RWPE2 (cell line): ENCODE data around the gene NLRC4.
"Not testable (repeated sequence)": the region's sequence is repeated elsewhere in the genome, so short reads cannot be mapped to it uniquely, and the experiment has no call there.

Experiments
- ATAC-seq: fragments of 200-7000 bp; cut with Tn5 transposase; 3 replicates; pipeline ENCODE4 v1.9.1; 2021; ENCODE audit warnings: low read depth
- DNase-seq: peaks from one replicate; pipeline ENCODE4 v3.0.0-alpha.2; 2020; ENCODE audit warnings: low spot score
- H3K27ac ChIP-seq: fragments of 450-650 bp; 2 replicates; pipeline ENCODE4 v1.5.1; 2017; ENCODE audit warnings: mild to moderate bottlenecking; ENCODE audit not compliant: poor library complexity, severe bottlenecking
- H3K27me3 ChIP-seq: fragments of 250-450 bp; sonication (Bioruptor Pico); 2 replicates; pipeline ENCODE4 v1.5.1; 2021; ENCODE audit warnings: mild to moderate bottlenecking, moderate library complexity; ENCODE audit not compliant: insufficient read depth, poor library complexity, severe bottlenecking
- H3K36me3 ChIP-seq: fragments of 250-450 bp; sonication (Bioruptor Pico); 2 replicates; pipeline ENCODE4 v1.5.1; 2020; ENCODE audit warnings: low read depth, mild to moderate bottlenecking, moderate library complexity
- H3K4me1 ChIP-seq: fragments of 250-450 bp; sonication (Bioruptor Pico); 2 replicates; pipeline ENCODE4 v1.5.1; 2021; ENCODE audit warnings: mild to moderate bottlenecking, moderate library complexity; ENCODE audit not compliant: insufficient read depth, poor library complexity, severe bottlenecking
- H3K4me3 ChIP-seq: fragments of 250-450 bp; sonication (Bioruptor Pico); 2 replicates; pipeline ENCODE4 v1.5.1; 2021; ENCODE audit warnings: mild to moderate bottlenecking, moderate library complexity; ENCODE audit not compliant: severe bottlenecking
- H3K9me3 ChIP-seq: fragments of 250-450 bp; sonication (Bioruptor Pico); 2 replicates; pipeline ENCODE4 v1.5.1; 2021; ENCODE audit warnings: mild to moderate bottlenecking, moderate library complexity; ENCODE audit not compliant: severe bottlenecking
- TF ChIP-seq, protein P1 (sequence below): fragments of 450-650 bp; IDR thresholded peaks from one replicate; pipeline ENCODE4 v1.5.1; 2017; ENCODE audit warnings: mild to moderate bottlenecking, moderate library complexity; ENCODE audit not compliant: poor library complexity, severe bottlenecking

Gene NLRC4

DNA sequence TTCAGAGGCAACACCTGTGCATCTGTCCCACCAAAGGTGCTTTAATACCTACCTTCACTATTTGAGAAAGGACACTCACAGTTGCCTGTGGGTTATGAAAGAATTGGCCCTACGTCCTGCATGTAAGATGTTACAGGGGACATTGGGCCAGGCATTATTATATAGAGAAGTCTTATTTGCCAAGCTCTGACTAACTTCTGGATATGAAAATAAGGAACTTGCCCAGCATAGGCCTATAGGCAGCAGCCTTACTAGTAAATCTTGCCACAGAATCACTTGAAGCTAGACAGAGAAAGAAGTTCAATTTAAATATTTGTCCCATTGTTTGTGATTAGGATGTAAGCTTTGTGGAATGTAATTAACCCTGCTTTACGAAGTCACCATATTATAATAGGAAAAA, 41.7 kb downstream of the NLRC4 start:
- Histone ChIP-seq H3K9me3 (no peaks in the 10 kb centered on the region), H3K27ac (no peak overlapping the region), H3K36me3 (peaks cover 52% of the 10 kb centered on the region), H3K4me1 (no peaks in the 10 kb centered on the region), H3K27me3 (no peaks in the 10 kb centered on the region), H3K4me3 (no peak overlapping the region)
- TF ChIP-seq, protein P1, sequence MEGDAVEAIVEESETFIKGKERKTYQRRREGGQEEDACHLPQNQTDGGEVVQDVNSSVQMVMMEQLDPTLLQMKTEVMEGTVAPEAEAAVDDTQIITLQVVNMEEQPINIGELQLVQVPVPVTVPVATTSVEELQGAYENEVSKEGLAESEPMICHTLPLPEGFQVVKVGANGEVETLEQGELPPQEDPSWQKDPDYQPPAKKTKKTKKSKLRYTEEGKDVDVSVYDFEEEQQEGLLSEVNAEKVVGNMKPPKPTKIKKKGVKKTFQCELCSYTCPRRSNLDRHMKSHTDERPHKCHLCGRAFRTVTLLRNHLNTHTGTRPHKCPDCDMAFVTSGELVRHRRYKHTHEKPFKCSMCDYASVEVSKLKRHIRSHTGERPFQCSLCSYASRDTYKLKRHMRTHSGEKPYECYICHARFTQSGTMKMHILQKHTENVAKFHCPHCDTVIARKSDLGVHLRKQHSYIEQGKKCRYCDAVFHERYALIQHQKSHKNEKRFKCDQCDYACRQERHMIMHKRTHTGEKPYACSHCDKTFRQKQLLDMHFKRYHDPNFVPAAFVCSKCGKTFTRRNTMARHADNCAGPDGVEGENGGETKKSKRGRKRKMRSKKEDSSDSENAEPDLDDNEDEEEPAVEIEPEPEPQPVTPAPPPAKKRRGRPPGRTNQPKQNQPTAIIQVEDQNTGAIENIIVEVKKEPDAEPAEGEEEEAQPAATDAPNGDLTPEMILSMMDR = no peak
- ATAC-seq = no peak
- no peak for DNase-seq

DNA sequence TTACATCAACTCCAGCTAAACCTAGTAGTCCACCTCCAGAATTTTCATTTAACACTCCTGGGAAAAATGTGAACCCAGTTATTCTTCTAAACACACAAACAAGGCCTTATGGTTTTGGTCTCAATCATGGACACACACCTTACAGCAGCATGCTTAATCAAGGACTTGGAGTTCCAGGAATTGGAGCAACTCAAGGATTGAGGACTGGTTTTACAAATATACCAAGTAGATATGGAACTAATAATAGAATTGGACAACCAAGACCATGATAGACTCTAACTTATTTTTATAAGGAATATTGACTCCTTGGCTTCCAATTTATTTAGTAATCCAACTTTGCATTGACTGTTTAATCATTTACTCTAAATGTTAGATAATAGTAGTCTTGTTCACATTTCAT, 44.2 kb downstream of the NLRC4 start:
- H3K4me3 ChIP-seq = no peak overlapping the region
- no peak for DNase-seq
- H3K27ac ChIP-seq = no peak overlapping the region
- H3K9me3 ChIP-seq = no peaks in the 10 kb centered on the region
- H3K4me1 ChIP-seq = no peaks in the 10 kb centered on the region
- no peak for ATAC-seq
- TF ChIP-seq, protein P1 = no peak
- H3K36me3 ChIP-seq = peaks cover 59% of the 10 kb centered on the region
- no peaks in the 10 kb centered on the region for H3K27me3 ChIP-seq

DNA sequence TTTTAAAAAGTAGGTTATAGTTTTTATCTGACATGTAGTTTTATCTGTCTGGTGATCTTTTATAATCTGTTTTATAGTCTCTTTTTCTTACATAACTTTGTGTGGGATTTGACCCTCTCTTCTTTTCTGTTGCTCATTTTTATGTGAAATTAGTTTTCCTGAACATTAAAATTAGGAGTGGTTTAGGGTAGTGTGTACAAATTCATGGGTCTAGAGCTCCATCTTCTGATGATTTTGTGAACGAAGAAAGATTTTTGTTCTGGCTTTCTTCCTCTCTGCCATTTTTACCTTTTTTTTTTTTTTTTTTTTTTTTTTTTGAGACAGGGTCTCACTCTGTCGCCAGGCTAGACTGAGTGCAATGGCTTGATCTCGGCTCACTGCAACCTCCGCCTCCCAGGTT, 52.4 kb downstream of the NLRC4 start:
- TF ChIP-seq, protein P1 = no peak
- Histone ChIP-seq H3K27ac (no peak overlapping the region), H3K9me3 (no peaks in the 10 kb centered on the region), H3K4me1 (no peaks in the 10 kb centered on the region), H3K36me3 (peaks cover 30% of the 10 kb centered on the region), H3K27me3 (no peaks in the 10 kb centered on the region), H3K4me3 (no peak overlapping the region)
- ATAC-seq = no peak
- no peak for DNase-seq

DNA sequence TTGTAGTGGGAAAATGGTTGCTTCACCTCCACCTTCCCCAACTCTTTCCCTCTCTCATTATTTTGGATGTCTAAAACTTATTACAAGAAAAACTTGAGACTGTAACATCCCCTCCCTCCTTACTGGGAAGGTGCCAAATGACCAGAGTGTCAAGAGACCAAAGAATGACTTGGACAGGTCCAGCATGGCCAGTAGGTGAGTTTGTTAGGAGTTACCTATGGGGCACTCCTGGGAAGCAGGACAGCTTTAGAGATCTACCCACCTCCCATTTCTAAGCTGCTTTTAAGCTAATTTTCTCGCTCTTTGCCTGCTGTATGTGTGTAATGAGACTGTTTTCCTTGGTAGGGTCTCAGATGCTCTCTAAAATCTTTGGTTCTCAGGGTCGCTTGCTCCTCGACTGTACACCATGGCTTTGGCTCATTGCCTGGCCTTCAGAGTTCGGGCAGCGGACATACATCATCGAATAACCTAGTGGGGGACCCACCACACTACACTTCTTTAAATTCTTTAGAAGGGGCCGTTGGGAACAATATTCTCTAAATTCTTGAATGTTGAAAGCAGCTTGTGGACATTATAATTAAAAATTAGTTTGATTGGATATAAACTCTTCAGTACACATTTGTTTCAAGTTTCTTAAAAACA, 53.8 kb downstream of the NLRC4 start:
- TF ChIP-seq, protein P1 = no peak

DNA sequence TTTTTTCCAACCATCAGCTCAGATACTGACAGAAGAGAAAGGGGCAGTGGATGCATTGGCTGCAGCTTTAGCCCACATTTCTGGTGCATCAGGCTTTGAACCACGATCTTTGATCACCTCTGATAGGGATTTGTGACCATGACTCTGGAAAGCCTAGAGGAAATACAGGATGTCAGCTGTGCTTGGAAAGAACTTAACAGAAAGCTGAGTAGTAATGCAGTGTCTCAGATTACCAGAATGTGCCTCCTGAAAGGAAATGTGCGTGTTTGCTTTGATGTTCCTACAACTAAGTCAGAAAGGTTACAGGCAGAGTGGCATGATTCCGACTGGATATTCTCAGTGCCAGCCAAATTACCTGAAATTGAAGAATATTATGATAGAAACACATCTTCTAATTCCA, 61.3 kb downstream of the NLRC4 start:
- H3K9me3 ChIP-seq, DNase-seq, ATAC-seq, H3K27me3 ChIP-seq, H3K4me1 ChIP-seq, H3K4me3 ChIP-seq, H3K27ac ChIP-seq: not testable (repeated sequence)
- H3K36me3 ChIP-seq = peaks cover 34% of the 10 kb centered on the region

More for the DNA sequence above, 53.8 kb downstream of the NLRC4 start:
- ATAC-seq (no peak), DNase-seq (no peak)
- Histone ChIP-seq H3K4me3 (no peak overlapping the region), H3K36me3 (peaks cover 28% of the 10 kb centered on the region), H3K27ac (no peak overlapping the region), H3K4me1 (no peaks in the 10 kb centered on the region), H3K27me3 (no peaks in the 10 kb centered on the region), H3K9me3 (no peaks in the 10 kb centered on the region)
